SK-N-SH (cell line): Measurements from ENCODE around the gene CYBA. TPM values are rescaled to one million over a fixed set of nuclear protein-coding genes. Genes with fewer than 3 reads are reported as not detected.

Experiments
- CTCF ChIA-PET: fragments of 300-600, 350-600 bp; formaldehyde crosslinking; extraction: SDS; loops from one replicate; lab custom pipeline; 2021; lab: Yijun Ruan, JAX
- POLR2A ChIA-PET: fragments of 350-600 bp; sonication (Branson Sonifier 250); formaldehyde crosslinking; extraction: SDS; loops from one replicate; lab custom pipeline; 2020; ENCODE audit warnings: antibody characterized with exemption, inconsistent platforms; lab: Yijun Ruan, JAX
- DNase-seq: peaks from one replicate; pipeline ENCODE4 v3.0.0; 2012
- H2AFZ ChIP-seq: fragments of 200-600 bp; sonication (generic); 2 replicates; pipeline ENCODE4 v1.8.1; 2016; ENCODE audit warnings: antibody characterized with exemption, mild to moderate bottlenecking, low read depth
- H3F3A ChIP-seq: fragments of 200-600 bp; sonication (generic); replicated peaks from 2 replicates; pipeline ENCODE3; 2016; ENCODE audit warnings: antibody characterized with exemption, mild to moderate bottlenecking; ENCODE audit not compliant: insufficient read depth
- H3K27ac ChIP-seq, 2 experiments: fragments of 200-500 bp in 1 of 2; fragments of 200-600 bp in 1 of 2; sonication (Bioruptor generic) in 1 of 2; sonication (generic), shearing (Covaris generic) in 1 of 2; 2 replicates each; pipeline versions ENCODE4 v1.5.1 to v1.6.1; 2014 to 2016; ENCODE audit warnings: low read depth in 2 of 2, inconsistent platforms in 1 of 2, low read length in 1 of 2, mild to moderate bottlenecking in 1 of 2, mixed read lengths in 1 of 2
- H3K27me3 ChIP-seq: fragments of 200-600 bp; sonication (generic), shearing (Covaris generic); 2 replicates; pipeline ENCODE4 v1.6.1; 2016; ENCODE audit warnings: mixed run types; ENCODE audit not compliant: insufficient read depth
- H3K36me3 ChIP-seq, 2 experiments: fragments of 200-500 bp in 1 of 2; fragments of 200-600 bp in 1 of 2; sonication (Bioruptor generic) in 1 of 2; sonication (generic) in 1 of 2; replicated peaks in 1 of 2; 2 replicates each; pipeline versions ENCODE3 to v1.5.1; 2014 to 2016; ENCODE audit warnings: low read length in 1 of 2, mild to moderate bottlenecking in 1 of 2; ENCODE audit not compliant: insufficient read depth in 2 of 2, control insufficient read depth in 1 of 2
- H3K4me1 ChIP-seq, 2 experiments: fragments of 200-500 bp in 1 of 2; fragments of 200-600 bp in 1 of 2; sonication (Bioruptor generic) in 1 of 2; sonication (generic), shearing (Covaris generic) in 1 of 2; 2 replicates each; pipeline versions ENCODE4 v1.5.1 to v1.6.1; 2014 to 2016; ENCODE audit warnings: low read depth in 1 of 2, low read length in 1 of 2, mixed run types in 1 of 2; ENCODE audit not compliant: insufficient read depth in 2 of 2, control insufficient read depth in 1 of 2
- H3K4me2 ChIP-seq: fragments of 200-600 bp; sonication (generic), shearing (Covaris generic); 2 replicates; pipeline ENCODE4 v1.6.1; 2017; ENCODE audit warnings: mixed run types
- H3K4me3 ChIP-seq, 2 experiments: fragments of 200-500 bp in 1 of 2; fragments of 200-600 bp in 1 of 2; sonication (Bioruptor generic) in 1 of 2; sonication (generic), shearing (Covaris generic) in 1 of 2; 2 replicates each; pipeline versions ENCODE4 v1.5.1 to v1.8.1; 2014 to 2016; ENCODE audit warnings: low read depth in 2 of 2, inconsistent platforms in 1 of 2, low read length in 1 of 2, mild to moderate bottlenecking in 1 of 2, mixed read lengths in 1 of 2, moderate library complexity in 1 of 2
- H3K79me2 ChIP-seq: fragments of 200-600 bp; sonication (generic); 2 replicates; pipeline ENCODE4 v1.8.1; 2017; ENCODE audit warnings: mild to moderate bottlenecking; ENCODE audit not compliant: insufficient read depth
- H3K9ac ChIP-seq: fragments of 200-600 bp; sonication (generic); 2 replicates; pipeline ENCODE4 v1.6.1; 2017; ENCODE audit warnings: mixed run types
- H3K9me2 ChIP-seq: fragments of 200-600 bp; sonication (generic); 2 replicates; pipeline ENCODE4 v1.6.1; 2017; ENCODE audit warnings: mixed run types
- H3K9me3 ChIP-seq: fragments of 200-600 bp; sonication (generic); 2 replicates; pipeline ENCODE4 v1.6.1; 2017; ENCODE audit warnings: mixed run types, mild to moderate bottlenecking, moderate library complexity
- H4K20me1 ChIP-seq: fragments of 200-600 bp; sonication (generic); 2 replicates; pipeline ENCODE4 v1.6.1; 2017; ENCODE audit warnings: mild to moderate bottlenecking, mixed run types; ENCODE audit not compliant: insufficient read depth
- CTCF ChIP-seq: fragments of 200-600 bp; sonication (generic); IDR thresholded peaks from 2 replicates; pipeline ENCODE4 v1.6.1; 2017; ENCODE audit warnings: antibody characterized with exemption, mild to moderate bottlenecking, moderate library complexity
- MAX ChIP-seq: IDR thresholded peaks from 2 replicates; pipeline ENCODE4 v1.4.0; 2012; ENCODE audit warnings: low read depth
- PBX3 ChIP-seq: IDR thresholded peaks from 2 replicates; pipeline ENCODE4; 2012
- RAD21 ChIP-seq: IDR thresholded peaks from 2 replicates; pipeline ENCODE4 v1.6.1; 2012; ENCODE audit warnings: mild to moderate bottlenecking, low read length
- SMC3 ChIP-seq: IDR thresholded peaks from 2 replicates; pipeline ENCODE4 v1.6.1; 2012; ENCODE audit warnings: low read depth, low read length, improper control_type of control experiment
- TCF12 ChIP-seq: IDR thresholded peaks from 2 replicates; pipeline ENCODE4 v1.4.0; 2012
- WGBS: methylation state at CpG from one replicate; pipeline ENCODE4 v1.1.6; 2017; ENCODE audit warnings: low lambda C conversion rate; 5-methylcytosine and 5-hydroxymethylcytosine counted together
- polyA plus RNA-seq, 3 experiments: library from polyadenylated mRNA; depleted of rRNA; stranded (reverse); fragments of >200 nt; gene quantifications; 2 replicates each; pipeline ENCODE4 v1.2.3, GENCODE V29; 2012

The CYBA gene
- polyA plus RNA-seq, 1 of the 3 experiments (the other 2 are of a cell fraction), result 176 TPM

GRCh38 chr16:88673716-88674379 is 23.0 kb upstream of the CYBA start:
- ChIA-PET CTCF (interaction anchor here (1.0 kb wide), 1 partner anchor 12 kb away, joined by 3 read pairs; no protein-coding TSS in a partner anchor), POLR2A (no interaction called here)
- TF ChIP-seq MAX (no peak), TCF12 (no peak)
- Histone ChIP-seq H3K27me3 (no peaks in the 10 kb centered on the region), H3K9me3 (no peaks in the 10 kb centered on the region), H3K4me1 (peaks cover 0 to 5% of the 10 kb centered on the region in 2 experiments; a peak in 1 of 4 replicates), H3K9ac (no peak overlapping the region), H3K4me3 (no peak overlapping the region), H3K9me2 (no peaks in the 10 kb centered on the region), H4K20me1 (no peaks in the 10 kb centered on the region), H2AFZ (no peak overlapping the region), H3F3A (no peaks in the 10 kb centered on the region), H3K79me2 (no peaks in the 10 kb centered on the region), H3K4me2 (no peak overlapping the region), H3K36me3 (peaks cover 0 to 3% of the 10 kb centered on the region in 2 experiments), H3K27ac (no peak overlapping the region)
- 90% methylated on average over 17 of the region's 19 CpGs for WGBS
- DNase-seq, result no peak

GRCh38 chr16:88672776-88673175 is 21.9 kb upstream of the CYBA start:
- H3K9me3 ChIP-seq, result no peaks in the 10 kb centered on the region
- ChIA-PET CTCF (interaction anchor here (1.0 to 2.7 kb wide), 4 partner anchors 9 to 25 kb away, joined by 4 to 12 read pairs (median 4); no protein-coding TSS in a partner anchor), POLR2A (interaction anchor here (1.2 kb wide), 1 partner anchor 14 kb away, joined by 3 read pairs; the partner anchor contains the start of gene SNAI3)
- no peak overlapping the region for H3K4me3 ChIP-seq
- no peaks in the 10 kb centered on the region for H3K9me2 ChIP-seq
- H3K79me2 ChIP-seq, result no peaks in the 10 kb centered on the region
- no peak overlapping the region for H3K4me2 ChIP-seq
- H3K36me3 ChIP-seq, result peaks cover 0 to 3% of the 10 kb centered on the region in 2 experiments
- H3K27ac ChIP-seq, result no peak overlapping the region
- TF ChIP-seq PBX3, result peak; percentile 32; the same call in 1 of the 2 replicates
- TF ChIP-seq CTCF, result peak; percentile 39
- TF ChIP-seq TCF12, result no peak
- peak; percentile 24; the same call in 1 of the 2 replicates for TF ChIP-seq SMC3
- TF ChIP-seq RAD21, result peak; percentile 47
- no peak overlapping the region for H2AFZ ChIP-seq
- H4K20me1 ChIP-seq, result no peaks in the 10 kb centered on the region
- no peaks in the 10 kb centered on the region for H3K27me3 ChIP-seq
- H3K9ac ChIP-seq, result no peak overlapping the region
- H3F3A ChIP-seq, result no peaks in the 10 kb centered on the region
- H3K4me1 ChIP-seq, result no peaks in the 10 kb centered on the region
- WGBS, result 73% methylated on average over 11 of the region's 11 CpGs
- DNase-seq, result peak; percentile 71
